Activated B cell treated with CpG ODN at 0.5 μM for 24 hours (primary cell): ENCODE measurements around the gene MLPH. TPM values are rescaled to one million over a fixed set of nuclear protein-coding genes. Genes with fewer than 3 reads are reported as not detected.

Source experiments
- ATAC-seq: fragments of 200-7000 bp; cut with Tn5 transposase; one replicate; pipeline ENCODE4 v1.10.0; 2021; ENCODE audit warnings: low read depth, mild to moderate bottlenecking, moderate library complexity
- CTCF ChIA-PET: fragments of 350-600 bp; sonication (Branson Sonifier 250); formaldehyde crosslinking; loops from one replicate; lab custom pipeline; 2021; ENCODE audit warnings: antibody characterized with exemption; lab: Charles Lee
- POLR2A ChIA-PET: fragments of 350-600 bp; sonication (Branson Sonifier 250); formaldehyde crosslinking; loops from one replicate; lab custom pipeline; 2021; ENCODE audit warnings: antibody characterized with exemption; lab: Charles Lee
- DNase-seq: peaks from one replicate; pipeline ENCODE4 v3.0.0; 2022
- H3K27ac Mint-ChIP-seq: one replicate; pipeline ENCODE4 v1.8.0; 2020; ENCODE audit warnings: mixed read lengths
- H3K27me3 Mint-ChIP-seq: one replicate; pipeline ENCODE4 v1.8.0; 2021; ENCODE audit warnings: mixed read lengths
- H3K36me3 Mint-ChIP-seq: one replicate; pipeline ENCODE4 v1.8.0; 2021; ENCODE audit warnings: low read depth, mixed read lengths
- H3K4me1 Mint-ChIP-seq: one replicate; pipeline ENCODE4 v1.8.0; 2021; ENCODE audit warnings: mixed read lengths
- H3K4me3 Mint-ChIP-seq: one replicate; pipeline ENCODE4 v1.8.0; 2020; ENCODE audit warnings: mild to moderate bottlenecking, mixed read lengths
- H3K9me3 Mint-ChIP-seq: one replicate; pipeline ENCODE4 v1.8.0; 2020; ENCODE audit warnings: mixed read lengths
- intact Hi-C: fragments of 100-400 bp; cut with micrococcal nuclease; formaldehyde crosslinking; loops from one replicate; pipeline ENCODE4 v1.15.1; 2024
- total RNA-seq: library from RNA; stranded (reverse); gene quantifications from 2 replicates; pipeline ENCODE4 v1.2.3, GENCODE V29; 2022
- TF ChIP-seq, protein P1 (sequence below): fragments of 200-600 bp; IDR thresholded peaks from one replicate; pipeline ENCODE4 v1.8.0; 2022; ENCODE audit warnings: antibody characterized with exemption, mild to moderate bottlenecking

MLPH gene
- total RNA-seq, 1 donor from 2014 or later: not detected

DNA sequence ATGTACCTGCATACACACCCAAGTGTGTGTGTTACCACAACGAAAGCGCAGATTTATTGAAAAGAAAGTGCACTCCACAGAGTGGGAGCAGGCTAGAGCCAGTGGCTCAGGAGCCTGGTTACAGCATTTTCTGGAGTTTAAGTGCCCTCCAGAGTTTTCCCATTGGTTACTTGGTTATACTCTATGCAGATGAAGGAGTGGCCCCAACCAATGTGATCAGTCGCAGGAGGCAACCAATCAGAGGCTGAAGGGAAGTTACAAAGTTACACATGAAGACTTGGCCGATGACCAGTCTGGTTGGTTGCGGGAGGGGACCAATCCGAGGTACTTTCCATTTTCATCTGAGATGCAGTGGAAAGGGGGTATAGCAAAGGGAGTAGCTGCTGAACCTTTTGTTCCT is 65.9 kb downstream of the MLPH start:
- no peak overlapping the region for H3K27ac Mint-ChIP-seq
- ChIA-PET POLR2A (no interaction called here), CTCF (interaction anchor here (1.7 kb wide), 1 partner anchor 20 kb away, joined by 3 read pairs; no protein-coding TSS in a partner anchor)
- no peaks in the 10 kb centered on the region for H3K4me1 Mint-ChIP-seq
- TF ChIP-seq, protein P1, sequence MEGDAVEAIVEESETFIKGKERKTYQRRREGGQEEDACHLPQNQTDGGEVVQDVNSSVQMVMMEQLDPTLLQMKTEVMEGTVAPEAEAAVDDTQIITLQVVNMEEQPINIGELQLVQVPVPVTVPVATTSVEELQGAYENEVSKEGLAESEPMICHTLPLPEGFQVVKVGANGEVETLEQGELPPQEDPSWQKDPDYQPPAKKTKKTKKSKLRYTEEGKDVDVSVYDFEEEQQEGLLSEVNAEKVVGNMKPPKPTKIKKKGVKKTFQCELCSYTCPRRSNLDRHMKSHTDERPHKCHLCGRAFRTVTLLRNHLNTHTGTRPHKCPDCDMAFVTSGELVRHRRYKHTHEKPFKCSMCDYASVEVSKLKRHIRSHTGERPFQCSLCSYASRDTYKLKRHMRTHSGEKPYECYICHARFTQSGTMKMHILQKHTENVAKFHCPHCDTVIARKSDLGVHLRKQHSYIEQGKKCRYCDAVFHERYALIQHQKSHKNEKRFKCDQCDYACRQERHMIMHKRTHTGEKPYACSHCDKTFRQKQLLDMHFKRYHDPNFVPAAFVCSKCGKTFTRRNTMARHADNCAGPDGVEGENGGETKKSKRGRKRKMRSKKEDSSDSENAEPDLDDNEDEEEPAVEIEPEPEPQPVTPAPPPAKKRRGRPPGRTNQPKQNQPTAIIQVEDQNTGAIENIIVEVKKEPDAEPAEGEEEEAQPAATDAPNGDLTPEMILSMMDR: no peak
- peaks cover 14% of the 10 kb centered on the region for H3K9me3 Mint-ChIP-seq
- ATAC-seq: no peak
- no peak overlapping the region for H3K4me3 Mint-ChIP-seq
- DNase-seq: no peak
- intact Hi-C loops: no loop called here
- peaks cover 11% of the 10 kb centered on the region for H3K27me3 Mint-ChIP-seq
- H3K36me3 Mint-ChIP-seq: no peaks in the 10 kb centered on the region

DNA sequence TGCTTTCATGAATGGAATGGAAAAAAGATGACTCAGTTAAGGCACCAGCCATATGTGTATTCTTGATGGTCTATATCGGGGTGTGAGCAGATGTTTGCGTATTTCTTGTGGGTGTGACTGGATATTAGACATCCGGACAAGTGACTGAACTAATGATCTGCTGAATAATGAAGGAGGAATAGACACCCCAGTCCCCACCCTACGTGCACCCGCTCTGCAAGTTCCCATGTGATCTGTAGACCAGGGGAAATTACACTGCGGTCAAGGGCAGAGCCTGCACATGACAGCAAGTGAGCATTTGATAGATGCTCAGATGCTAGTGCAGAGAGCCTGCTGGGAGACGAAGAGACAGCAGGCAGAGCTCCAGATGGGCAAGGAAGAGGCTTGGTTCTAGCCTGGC is 66.9 kb downstream of the MLPH start:
- ATAC-seq (no peak), DNase-seq (no peak)
- peaks cover 14% of the 10 kb centered on the region for H3K9me3 Mint-ChIP-seq
- no peak overlapping the region for H3K4me3 Mint-ChIP-seq
- CTCF ChIA-PET: no interaction called here
- TF ChIP-seq, protein P1: no peak
- H3K27ac Mint-ChIP-seq: no peak overlapping the region
- no peaks in the 10 kb centered on the region for H3K36me3 Mint-ChIP-seq
- no peaks in the 10 kb centered on the region for H3K4me1 Mint-ChIP-seq
- peaks cover 11% of the 10 kb centered on the region for H3K27me3 Mint-ChIP-seq
- POLR2A ChIA-PET: no interaction called here
- intact Hi-C loops: no loop called here

DNA sequence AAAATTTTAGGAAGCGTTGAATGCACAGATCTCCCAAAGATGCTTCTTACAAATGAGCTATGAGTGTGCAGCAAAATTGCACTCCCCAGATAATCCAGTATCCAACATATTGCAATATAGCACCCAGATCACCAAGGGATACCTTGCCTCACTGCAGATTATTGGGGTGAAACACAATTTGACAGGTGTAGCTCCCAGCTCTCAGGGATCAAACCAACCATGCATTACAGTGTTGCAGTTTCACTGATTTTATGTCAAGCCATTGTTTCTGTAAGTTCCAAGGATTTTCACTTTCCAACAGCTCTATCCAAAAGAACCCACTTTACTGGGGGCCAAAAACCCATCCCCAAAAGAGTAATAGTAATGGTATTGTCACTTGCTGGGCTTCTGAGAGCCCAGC is 68.5 kb downstream of the MLPH start:
- no peak overlapping the region for H3K4me3 Mint-ChIP-seq
- DNase-seq (no peak), ATAC-seq (no peak)
- TF ChIP-seq, protein P1: no peak
- no peak overlapping the region for H3K27ac Mint-ChIP-seq
- ChIA-PET CTCF (interaction anchor here (0.7 kb wide), 1 partner anchor 16 kb away, joined by 3 read pairs; no protein-coding TSS in a partner anchor), POLR2A (no interaction called here)
- H3K9me3 Mint-ChIP-seq: peaks cover 14% of the 10 kb centered on the region
- H3K4me1 Mint-ChIP-seq: no peaks in the 10 kb centered on the region
- intact Hi-C loops: no loop called here
- H3K27me3 Mint-ChIP-seq: peaks cover 15% of the 10 kb centered on the region
- no peaks in the 10 kb centered on the region for H3K36me3 Mint-ChIP-seq

DNA sequence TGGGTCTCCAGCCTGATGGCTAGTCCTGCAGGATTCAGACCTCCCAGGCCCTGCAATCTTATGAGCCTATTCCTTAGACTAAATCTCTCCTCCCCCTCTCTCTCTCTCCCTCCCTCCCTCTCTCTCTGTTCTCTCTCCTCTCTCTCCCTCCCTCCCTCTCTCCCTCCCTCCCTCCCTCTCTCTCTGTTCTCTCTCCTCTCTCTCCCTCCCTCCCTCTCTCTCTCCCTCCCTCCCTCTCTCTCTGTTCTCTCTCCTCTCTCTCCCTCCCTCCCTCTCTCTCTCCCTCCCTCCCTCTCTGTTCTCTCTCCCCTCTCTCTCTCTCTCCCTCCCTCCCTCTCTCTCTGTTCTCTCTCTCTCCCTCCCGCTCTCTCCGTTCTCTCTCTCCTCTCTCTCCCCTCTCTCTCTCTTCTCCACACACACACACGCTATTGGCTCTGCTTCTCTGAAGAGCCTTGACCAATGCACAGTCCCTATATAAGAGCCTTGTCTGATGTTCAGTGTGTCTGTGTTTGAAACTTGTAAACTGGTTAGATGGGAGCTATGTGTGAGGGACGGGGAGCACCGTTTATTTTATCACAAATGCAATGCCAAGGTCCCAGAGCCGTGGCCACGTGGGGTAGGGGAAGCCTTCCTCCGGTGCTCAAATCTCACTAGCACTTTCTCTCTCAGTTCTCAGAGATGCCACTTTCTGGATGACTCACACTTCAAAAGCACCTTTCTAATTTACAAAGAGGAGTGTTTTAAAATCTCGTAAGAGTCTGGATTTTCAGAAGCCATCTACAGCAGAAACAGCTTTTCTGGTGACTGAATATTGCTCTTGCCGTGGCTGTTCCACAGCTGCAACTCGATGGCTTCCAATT is 70.0 kb downstream of the MLPH start:
- Mint-ChIP-seq H3K36me3 (no peaks in the 10 kb centered on the region), H3K27ac (no peak overlapping the region), H3K4me1 (no peaks in the 10 kb centered on the region), H3K27me3 (peaks cover 15% of the 10 kb centered on the region), H3K4me3 (no peak overlapping the region), H3K9me3 (peaks cover 14% of the 10 kb centered on the region)
- TF ChIP-seq, protein P1: no peak
- ChIA-PET POLR2A (no interaction called here), CTCF (no interaction called here)
- intact Hi-C loops: no loop called here
- DNase-seq (no peak), ATAC-seq (no peak)

DNA sequence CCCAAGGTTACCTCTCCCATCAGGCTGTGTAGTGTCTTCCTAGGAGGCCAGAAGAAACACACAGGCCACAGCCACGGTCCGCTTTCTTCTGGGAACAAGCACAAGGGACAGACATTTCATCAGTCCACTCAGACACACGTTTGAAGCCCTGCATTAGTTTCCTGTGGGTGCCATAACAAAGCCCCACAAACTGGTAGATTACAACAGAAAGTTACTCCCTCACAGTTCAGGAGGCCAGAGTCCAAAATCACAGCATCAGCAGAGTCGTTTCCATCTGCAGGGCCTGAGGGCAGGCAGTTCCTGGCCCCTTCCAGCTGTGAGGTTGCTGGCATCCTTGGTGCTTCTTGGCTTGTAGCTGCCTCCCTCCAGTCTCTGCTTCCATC is 70.6 kb downstream of the MLPH start:
- Mint-ChIP-seq H3K4me1 (no peaks in the 10 kb centered on the region), H3K27me3 (peaks cover 19% of the 10 kb centered on the region), H3K27ac (no peak overlapping the region), H3K9me3 (peaks cover 14% of the 10 kb centered on the region), H3K36me3 (no peaks in the 10 kb centered on the region), H3K4me3 (no peak overlapping the region)
- TF ChIP-seq, protein P1: no peak
- ChIA-PET CTCF (no interaction called here), POLR2A (no interaction called here)
- ATAC-seq (no peak), DNase-seq (no peak)
- intact Hi-C loops: no loop called here
